Measurements from ENCODE around the gene APOC1.
A peak's percentile ranks its signal among the peaks of the same experiment; 100 is the strongest.

Gene APOC1

DNA sequence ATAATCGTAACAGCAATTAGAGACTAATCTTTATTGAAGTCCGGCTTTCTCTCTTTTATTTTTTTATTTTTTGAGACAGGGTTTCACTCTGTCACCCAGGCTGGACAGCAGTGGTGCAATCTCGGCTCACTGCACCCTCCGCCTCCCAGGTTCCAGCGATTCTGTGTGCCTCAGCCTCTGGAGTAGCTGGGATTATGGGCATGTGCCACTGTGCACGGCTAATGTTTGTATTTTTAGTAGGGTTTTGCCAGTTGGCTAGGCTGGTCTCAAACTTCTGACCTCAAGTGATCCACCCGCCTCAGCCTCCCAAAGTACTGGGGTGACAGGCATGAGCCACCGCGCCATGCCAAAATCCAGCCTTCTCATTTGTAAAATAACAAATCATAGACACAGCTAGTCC, 35.1 kb downstream of the APOC1 start:
- no peak for DNase-seq (ENCODE audit: low read depth)
- H3K4me3 ChIP-seq (ENCODE audit: low read depth, low read length): no peak overlapping the region

DNA sequence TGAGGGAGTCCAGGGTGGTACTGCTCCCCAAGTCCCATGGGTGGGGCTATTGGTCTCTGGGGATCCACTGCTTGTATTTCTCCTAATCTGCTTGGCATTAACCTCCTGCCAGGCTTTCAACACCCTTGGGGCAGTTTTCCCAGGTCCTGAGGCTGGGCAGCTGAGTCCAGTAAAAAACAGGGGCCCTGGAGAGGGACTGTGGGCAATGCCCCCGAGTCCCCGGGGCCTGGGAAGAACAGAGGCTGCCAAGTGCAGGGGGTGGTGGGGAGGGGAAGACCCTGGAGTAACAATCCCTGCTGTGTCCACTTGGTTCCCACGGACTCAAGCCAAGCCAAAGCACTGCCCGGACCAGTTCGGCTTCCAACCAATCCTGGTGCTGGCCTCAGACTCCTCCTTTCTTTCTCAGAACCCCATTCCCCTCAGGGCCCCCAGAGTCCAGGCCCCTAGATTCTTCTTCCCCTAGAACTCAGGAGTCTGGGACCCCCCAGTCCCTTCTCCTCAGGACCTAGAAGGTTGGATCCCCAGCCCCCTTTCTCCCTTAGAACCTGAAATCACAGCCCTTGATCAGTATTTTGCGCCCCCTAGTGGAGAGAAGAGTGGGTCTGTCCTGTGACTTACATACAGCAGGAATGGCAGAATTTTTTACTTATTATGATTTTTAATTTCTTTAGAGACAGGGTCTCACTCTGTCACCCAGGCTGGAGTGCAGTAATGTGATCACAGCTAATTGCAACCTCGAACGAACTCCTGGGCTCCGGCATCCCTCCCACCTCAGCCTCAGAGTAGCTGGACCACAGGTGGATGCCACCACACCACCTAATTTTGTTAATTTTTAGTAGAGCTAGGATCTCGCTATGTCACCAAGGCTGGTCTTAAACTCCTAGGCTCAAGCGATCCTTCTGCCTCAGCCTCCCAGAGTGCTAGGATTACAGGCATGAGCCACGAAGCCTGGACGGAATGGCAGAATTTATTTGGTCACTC, 37.1 kb downstream of the APOC1 start:
- peak; percentile 43 for DNase-seq (ENCODE audit: low read depth)
- no peak overlapping the region for H3K4me3 ChIP-seq (ENCODE audit: low read depth, low read length)

DNA sequence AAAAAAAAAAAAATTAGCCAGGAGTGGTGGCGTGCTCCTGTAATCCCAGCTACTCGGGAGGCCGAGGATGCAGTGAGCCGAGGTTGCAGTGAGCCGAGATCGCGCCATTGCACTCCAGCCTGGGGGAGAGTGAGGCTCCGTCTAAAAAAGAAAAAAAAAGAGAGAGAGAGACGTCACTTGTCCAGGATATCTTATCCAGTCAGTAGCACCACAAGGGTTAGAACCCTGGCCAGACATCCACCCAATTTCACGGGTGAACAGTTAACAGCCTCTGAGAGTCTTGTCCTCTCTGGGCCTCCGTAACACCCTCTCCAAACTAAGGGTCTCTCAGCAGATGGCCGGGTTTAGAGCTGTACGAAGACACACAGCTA, 39.9 kb downstream of the APOC1 start:
- H3K4me3 ChIP-seq (ENCODE audit: low read depth, low read length): peak overlapping the region; percentile 95
- no peak for DNase-seq (ENCODE audit: low read depth)

DNA sequence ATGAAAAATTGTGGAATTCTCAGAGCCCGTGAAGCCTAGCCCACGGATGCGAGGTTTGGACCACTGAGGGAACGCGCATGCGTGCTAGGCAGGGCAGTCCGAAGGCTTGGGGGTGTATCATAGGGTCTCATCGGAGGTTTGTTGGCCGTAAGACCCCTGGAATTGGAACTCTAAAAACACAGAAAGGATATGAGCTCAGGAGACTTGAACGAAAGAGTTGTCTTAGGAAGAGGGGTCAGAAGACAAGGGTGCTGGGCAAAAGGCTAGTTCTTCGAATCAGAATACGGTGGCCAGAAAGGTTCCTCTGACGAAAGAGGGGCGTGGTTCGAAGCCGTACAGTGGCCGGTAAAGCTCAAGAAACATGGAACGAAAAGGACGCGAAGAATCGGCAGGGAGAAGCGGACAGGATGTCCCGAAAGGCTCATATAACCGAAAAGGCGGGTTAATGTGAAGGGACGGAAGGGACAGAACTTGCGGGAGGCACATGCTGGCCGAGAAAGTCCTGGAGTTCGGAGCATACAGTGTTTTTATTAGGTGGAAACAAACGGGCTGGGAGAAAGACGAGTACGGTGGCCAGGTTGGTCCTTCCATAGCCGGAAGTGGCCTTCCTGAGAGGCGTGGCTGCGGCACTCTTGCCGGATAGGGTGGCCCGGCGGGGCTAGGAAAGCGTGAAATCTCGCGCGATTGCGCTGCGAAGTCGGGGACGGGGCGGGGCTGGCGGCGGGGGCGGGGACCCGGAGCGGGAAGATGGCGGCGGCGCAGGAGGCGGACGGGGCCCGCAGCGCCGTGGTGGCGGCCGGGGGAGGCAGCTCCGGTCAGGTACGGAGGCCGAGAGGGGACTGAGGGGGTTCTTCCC, 40.5 kb downstream of the APOC1 start, which contains the start of gene CLPTM1:
CLPTM1 (plus strand) TSS at position 732 of the 856 bp plus-strand sequence; CDS start at position 748, 16 bp downstream.
- peak within 1 kb of the TSS; percentile 95 for H3K4me3 ChIP-seq (ENCODE audit: low read depth, low read length)
- peak; percentile 90 for DNase-seq (ENCODE audit: low read depth)

DNA sequence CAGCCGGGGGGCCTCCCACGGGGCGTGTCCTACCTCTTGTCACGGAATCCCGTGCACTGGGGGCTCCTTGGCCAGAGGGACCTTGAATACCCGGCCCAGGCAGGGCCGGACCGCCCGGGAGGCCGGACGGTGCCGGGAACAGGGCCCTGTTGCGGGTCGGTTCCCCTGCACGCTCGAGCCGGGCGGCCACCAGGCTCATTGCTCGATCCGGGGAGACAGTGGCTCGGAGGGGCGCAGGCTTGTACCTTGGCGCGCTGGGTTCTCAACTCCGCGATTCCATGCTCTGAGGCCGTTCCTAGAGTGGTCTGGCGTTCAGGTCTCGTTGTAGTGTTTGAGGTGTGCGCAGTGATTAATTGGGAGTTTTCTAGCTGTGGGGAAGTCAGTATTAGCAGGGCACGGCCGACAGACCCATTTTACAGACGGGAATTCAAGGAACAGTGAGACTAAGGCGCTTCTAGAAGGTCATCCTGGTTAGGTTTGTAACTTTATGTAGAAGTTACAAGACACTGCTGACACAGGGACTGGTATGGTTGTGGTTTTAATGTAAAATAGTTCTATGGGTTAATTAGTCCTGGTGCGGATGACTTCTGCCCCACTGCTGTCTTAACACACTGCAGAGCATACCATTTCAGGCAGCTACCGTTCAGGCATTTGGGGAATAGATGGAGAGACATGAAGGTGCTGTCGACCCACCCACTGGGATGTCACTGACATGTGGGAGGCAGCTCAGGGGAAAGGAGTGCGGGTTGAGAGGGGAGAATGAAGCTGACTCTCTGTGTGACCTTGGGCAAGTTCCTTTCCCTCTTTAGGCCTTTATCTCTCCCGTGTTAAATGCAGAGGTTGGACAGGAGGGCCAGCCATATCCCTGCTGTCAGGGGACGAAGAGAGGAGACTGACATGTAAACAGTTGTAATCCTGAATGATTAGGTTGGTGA, 41.4 kb downstream of the APOC1 start:
- no peak for DNase-seq (ENCODE audit: low read depth)
- H3K4me3 ChIP-seq (ENCODE audit: low read depth, low read length): peak overlapping the region; percentile 95

DNA sequence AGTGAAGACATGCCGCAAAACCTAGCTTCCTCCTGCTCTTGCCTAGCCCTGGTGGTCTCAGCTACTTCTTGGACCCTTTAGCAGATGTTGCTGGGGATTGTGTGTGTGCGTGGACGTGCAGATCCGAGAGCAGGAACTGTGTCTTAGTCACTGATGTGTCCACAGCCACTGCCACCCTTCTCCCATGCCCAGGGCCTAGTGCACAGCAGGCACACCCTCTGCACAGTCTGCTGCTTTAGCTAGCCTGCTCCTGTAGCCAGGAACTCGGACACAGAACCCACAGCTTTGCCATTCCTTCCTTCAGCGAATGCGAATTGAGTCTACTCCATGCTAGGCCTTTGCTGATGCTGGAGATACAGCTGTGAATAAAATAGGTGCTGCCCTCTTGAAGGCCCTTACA, 43.1 kb downstream of the APOC1 start:
- DNase-seq (ENCODE audit: low read depth): no peak
- H3K4me3 ChIP-seq (ENCODE audit: low read depth, low read length): no peak overlapping the region

DNA sequence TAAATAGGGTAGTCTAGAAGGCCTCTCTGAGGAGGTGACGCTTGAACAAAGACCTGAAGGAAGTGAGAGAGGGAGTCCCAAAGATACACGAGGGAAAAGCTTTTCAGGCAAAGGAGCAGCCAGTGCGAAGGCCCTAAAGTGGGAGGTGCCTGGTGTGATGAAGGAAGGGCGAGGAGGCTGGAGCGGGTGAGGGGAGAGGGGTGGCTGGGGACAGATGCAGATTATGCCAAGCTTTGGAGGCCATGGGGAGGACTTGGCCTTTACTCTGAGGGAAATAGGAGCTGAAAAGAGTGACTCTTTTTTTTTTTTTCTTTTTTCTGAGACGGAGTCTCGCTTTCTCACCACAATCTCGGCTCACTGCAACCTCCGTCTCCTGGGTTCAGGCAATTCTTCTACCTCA, 43.7 kb downstream of the APOC1 start:
- DNase-seq (ENCODE audit: low read depth): no peak
- H3K4me3 ChIP-seq (ENCODE audit: low read depth, low read length): no peak overlapping the region

DNA sequence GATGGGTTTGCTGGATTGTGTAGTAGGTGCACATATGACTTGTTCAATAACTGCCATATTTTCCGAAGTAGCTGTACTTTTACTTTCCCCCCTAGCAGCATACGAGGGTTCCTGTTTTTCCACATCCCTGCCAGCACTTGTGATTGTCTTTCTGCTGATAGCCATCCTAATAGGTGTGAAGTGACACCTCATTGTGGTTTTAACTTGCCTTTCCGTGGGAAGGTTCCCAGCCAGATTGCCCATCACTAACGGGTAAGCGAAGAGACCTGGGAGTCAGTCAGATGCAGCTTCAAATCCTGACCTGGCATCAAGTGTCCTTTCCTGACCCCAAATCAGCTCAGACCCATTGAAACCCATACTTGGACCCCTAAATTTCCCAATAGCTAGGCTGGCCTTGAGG, 45.3 kb downstream of the APOC1 start:
- DNase-seq (ENCODE audit: low read depth): no peak
- H3K4me3 ChIP-seq (ENCODE audit: low read depth, low read length): no peak overlapping the region

DNA sequence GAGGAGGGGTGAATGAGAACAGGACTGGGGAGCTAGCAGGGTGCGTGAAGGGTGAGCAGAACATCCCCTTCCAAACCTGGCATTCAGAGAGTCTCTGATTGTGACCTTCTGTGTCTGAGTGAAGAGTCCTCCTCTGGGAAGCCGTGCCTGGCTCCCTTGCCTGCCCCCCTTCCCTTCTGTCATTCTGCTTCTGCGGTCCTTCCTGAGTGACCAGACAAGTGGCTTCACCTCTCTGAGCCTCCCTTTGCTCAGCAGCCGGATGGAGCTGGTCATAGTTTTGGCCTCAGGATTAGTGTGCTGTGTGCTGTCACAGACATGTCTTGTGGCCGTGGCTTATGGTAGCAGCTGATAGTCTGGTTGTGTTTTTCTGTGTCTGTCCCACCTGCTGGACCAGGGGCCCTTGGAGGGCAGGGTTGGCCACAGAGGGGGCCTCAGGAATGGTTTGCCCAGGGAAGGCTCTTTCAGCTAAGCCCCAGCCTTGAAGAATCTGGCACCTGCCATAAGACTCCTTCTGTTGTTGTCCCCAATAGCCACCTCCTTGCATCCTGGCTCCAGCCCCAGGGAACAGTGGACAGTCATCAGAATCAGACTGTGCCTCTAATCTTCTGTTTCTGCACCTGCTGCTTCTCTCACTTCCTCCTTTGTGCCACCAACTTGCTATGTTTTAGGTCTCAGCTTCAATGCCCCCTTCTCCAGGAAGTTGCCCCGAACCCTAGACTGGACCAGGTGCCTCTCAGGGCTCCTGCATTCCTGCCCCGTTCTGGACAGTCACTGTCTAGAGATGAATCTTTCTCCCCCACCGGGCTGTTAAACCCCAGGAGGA, 46.7 kb downstream of the APOC1 start:
- DNase-seq (ENCODE audit: low read depth): no peak
- H3K4me3 ChIP-seq (ENCODE audit: low read depth, low read length): no peak overlapping the region

DNA sequence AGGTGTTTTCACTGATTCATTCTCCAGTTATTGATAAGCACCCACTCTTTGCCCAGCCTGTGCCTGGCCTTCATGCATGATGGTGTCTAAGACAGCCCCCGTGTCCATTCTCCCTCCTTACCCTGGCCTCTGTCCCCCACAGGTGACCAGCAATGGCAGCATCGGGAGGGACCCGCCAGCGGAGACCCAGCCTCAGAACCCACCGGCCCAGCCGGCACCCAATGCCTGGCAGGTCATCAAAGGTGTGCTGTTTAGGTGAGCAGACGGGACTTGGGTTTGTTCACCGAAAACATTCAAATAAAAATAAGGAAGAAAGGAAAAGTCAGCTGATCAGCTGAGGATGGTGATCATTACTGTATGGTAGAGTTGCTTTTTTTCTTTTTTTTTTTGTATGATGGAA, 47.4 kb downstream of the APOC1 start:
- no peak for DNase-seq (ENCODE audit: low read depth)
- H3K4me3 ChIP-seq (ENCODE audit: low read depth, low read length): no peak overlapping the region

DNA sequence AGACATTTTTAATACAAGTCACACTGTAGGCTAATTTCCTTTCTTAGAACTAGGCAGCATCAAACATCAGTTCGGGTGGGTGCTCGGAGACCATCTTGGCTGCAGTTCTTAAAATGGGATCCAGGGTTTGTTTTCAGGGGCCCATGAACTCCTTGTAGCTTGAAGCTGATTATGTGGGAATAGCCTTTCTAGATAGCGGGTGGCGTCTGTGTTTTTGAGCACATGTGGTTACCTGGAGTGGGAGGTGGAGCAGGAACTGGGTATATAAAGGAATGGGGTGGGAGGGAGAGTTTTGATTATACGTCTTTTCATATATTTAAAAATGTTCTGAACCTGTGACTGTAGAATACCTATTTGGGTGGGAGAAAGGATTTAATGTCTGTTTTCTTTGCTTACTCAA, 53.7 kb downstream of the APOC1 start:
- DNase-seq (ENCODE audit: low read depth): no peak
- H3K4me3 ChIP-seq (ENCODE audit: low read depth, low read length): no peak overlapping the region

DNA sequence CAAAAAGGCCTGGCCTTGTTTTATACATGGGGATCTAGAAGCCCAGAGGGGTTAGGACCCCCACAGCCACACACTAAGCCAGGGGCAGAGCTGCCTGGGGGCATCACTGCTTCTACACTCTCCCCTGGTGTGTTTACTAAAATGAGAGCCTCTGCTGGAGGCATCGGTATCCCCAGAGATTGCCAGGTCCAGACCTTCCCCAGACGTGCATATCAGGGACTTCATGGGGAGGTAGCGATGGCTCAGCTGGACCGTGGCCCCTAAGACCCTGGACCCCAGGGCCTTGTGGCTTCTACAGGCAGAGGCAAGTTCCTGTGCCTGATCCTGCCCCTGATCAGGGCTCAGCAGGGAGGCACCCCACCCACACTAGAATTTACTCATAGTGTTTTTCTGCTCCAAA, 54.3 kb downstream of the APOC1 start:
- no peak for DNase-seq (ENCODE audit: low read depth)
- no peak overlapping the region for H3K4me3 ChIP-seq (ENCODE audit: low read depth, low read length)
